CD4-positive, alpha-beta T cell (primary cell): Measurements from ENCODE around the gene PTCHD1. TPM values are rescaled to one million over a fixed set of nuclear protein-coding genes. Genes with fewer than 3 reads are reported as not detected.

Experiments
- ATAC-seq: fragments of 200-7000 bp; cut with Tn5 transposase; one replicate; pipeline ENCODE4 v1.10.0; 2022; ENCODE audit warnings: mild to moderate bottlenecking; ENCODE audit not compliant: poor library complexity
- CTCF ChIA-PET: fragments of 350-600 bp; sonication (Branson Sonifier 250); formaldehyde crosslinking; loops from one replicate; lab custom pipeline; 2021; ENCODE audit warnings: antibody characterized with exemption, inconsistent platforms; lab: Charles Lee
- POLR2A ChIA-PET: fragments of 350-600 bp; sonication (Branson Sonifier 250); formaldehyde crosslinking; loops from one replicate; lab custom pipeline; 2021; ENCODE audit warnings: antibody characterized with exemption, inconsistent platforms; lab: Charles Lee
- DNase-seq, 14 experiments: peaks; one replicate each; pipeline ENCODE4 v3.0.0-alpha.2; 2013 to 2020; ENCODE audit warnings: mixed read lengths in 2 of 14
- H3K27ac ChIP-seq, 2 donors: one replicate each; pipeline versions ENCODE4 v1.5.1 to v1.7.0; 2013; ENCODE audit warnings: low read length in 2 of 2, low read depth in 1 of 2, mild to moderate bottlenecking in 1 of 2
- H3K27me3 ChIP-seq, 2 experiments: 1 replicate in 1 of 2; 2 replicates in 1 of 2; pipeline versions ENCODE4 v1.6.1 to v1.7.0; 2013; ENCODE audit warnings: low read length in 2 of 2, control low read depth in 1 of 2, mild to moderate bottlenecking in 1 of 2, moderate library complexity in 1 of 2; ENCODE audit not compliant: insufficient read depth in 2 of 2, control insufficient read depth in 1 of 2
- H3K36me3 ChIP-seq: one replicate; pipeline ENCODE4 v1.6.1; 2013; ENCODE audit warnings: low read length, control low read depth; ENCODE audit not compliant: insufficient read depth
- H3K4me1 ChIP-seq: one replicate; pipeline ENCODE4 v1.6.1; 2013; ENCODE audit warnings: low read length, control low read depth; ENCODE audit not compliant: insufficient read depth
- H3K4me3 ChIP-seq: one replicate; pipeline ENCODE4 v1.5.1; 2013; ENCODE audit warnings: mild to moderate bottlenecking, low read length, moderate library complexity
- H3K9me3 ChIP-seq, 2 experiments: 1 replicate in 1 of 2; 2 replicates in 1 of 2; pipeline versions ENCODE4 v1.6.1 to v1.7.0; 2013; ENCODE audit warnings: low read length in 2 of 2, mild to moderate bottlenecking in 2 of 2, control low read depth in 1 of 2, moderate library complexity in 1 of 2; ENCODE audit not compliant: control insufficient read depth in 1 of 2, insufficient read depth in 1 of 2
- H3K27ac Mint-ChIP-seq: one replicate; pipeline ENCODE4 v1.8.0; 2020; ENCODE audit warnings: mixed read lengths
- H3K27me3 Mint-ChIP-seq: one replicate; pipeline ENCODE4 v1.8.0; 2021; ENCODE audit warnings: mixed read lengths
- H3K36me3 Mint-ChIP-seq: one replicate; pipeline ENCODE4 v1.8.0; 2021; ENCODE audit warnings: low read depth, mixed read lengths
- H3K4me1 Mint-ChIP-seq: one replicate; pipeline ENCODE4 v1.8.0; 2021; ENCODE audit warnings: low read depth, mixed read lengths
- H3K4me3 Mint-ChIP-seq: one replicate; pipeline ENCODE4 v1.8.0; 2020; ENCODE audit warnings: mild to moderate bottlenecking, mixed read lengths
- H3K9me3 Mint-ChIP-seq: one replicate; pipeline ENCODE4 v1.8.0; 2020; ENCODE audit warnings: mixed read lengths
- CTCF ChIP-seq: fragments of 200-600 bp; IDR thresholded peaks from one replicate; pipeline ENCODE4 v1.8.0; 2022; ENCODE audit warnings: antibody characterized with exemption, mild to moderate bottlenecking
- intact Hi-C, 2 experiments: fragments of 100-400 bp; cut with DNase I in 1 of 2; cut with micrococcal nuclease in 1 of 2; formaldehyde crosslinking; loops; one replicate each; pipeline versions ENCODE4 v1.15.1 to v1.9.0; 2023 to 2025; cut with DNase I, micrococcal nuclease
- total RNA-seq, 174 experiments: library from RNA in 2 of 174; stranded (reverse) in 2 of 174; gene quantifications; one replicate each; pipeline ENCODE4 v1.2.3 and lab custom pipeline; 2021 to 2026

PTCHD1 gene
- total RNA-seq, 2 experiments from 2014 or later: not detected

GRCh38 chrX:23338334-23338733 is 3.7 kb downstream of the PTCHD1 start:
- H3K4me1 Mint-ChIP-seq: no peaks in the 10 kb centered on the region
- Histone ChIP-seq H3K36me3 (no peaks in the 10 kb centered on the region), H3K4me3 (no peak overlapping the region), H3K4me1 (no peaks in the 10 kb centered on the region), H3K27me3 (peaks cover 4 to 8% of the 10 kb centered on the region in 2 experiments), H3K9me3 (peaks cover 0 to 3% of the 10 kb centered on the region in 2 experiments), H3K27ac (no peak overlapping the region)
- ChIA-PET CTCF (no interaction called here), POLR2A (no interaction called here)
- no peak overlapping the region for H3K4me3 Mint-ChIP-seq
- H3K9me3 Mint-ChIP-seq: no peaks in the 10 kb centered on the region
- peaks cover 29% of the 10 kb centered on the region for H3K27me3 Mint-ChIP-seq
- no peak overlapping the region for H3K27ac Mint-ChIP-seq
- ATAC-seq (no peak), DNase-seq (no peak)
- no peak for TF ChIP-seq CTCF
- no peaks in the 10 kb centered on the region for H3K36me3 Mint-ChIP-seq
- intact Hi-C loops: no loop called here

- CTCF ChIA-PET: no interaction called here
- Histone ChIP-seq H3K9me3 (no peaks in the 10 kb centered on the region), H3K4me3 (no peak overlapping the region), H3K4me1 (no peaks in the 10 kb centered on the region), H3K27me3 (peaks cover 0 to 4% of the 10 kb centered on the region in 2 experiments), H3K27ac (no peak overlapping the region), H3K36me3 (no peaks in the 10 kb centered on the region)
- H3K27me3 Mint-ChIP-seq: peaks cover 16% of the 10 kb centered on the region
- no peak overlapping the region for H3K27ac Mint-ChIP-seq
- no peaks in the 10 kb centered on the region for H3K36me3 Mint-ChIP-seq
- H3K9me3 Mint-ChIP-seq: no peaks in the 10 kb centered on the region
- H3K4me1 Mint-ChIP-seq: no peaks in the 10 kb centered on the region
- no peak for DNase-seq
- POLR2A ChIA-PET: no interaction called here
- TF ChIP-seq CTCF: no peak
- no peak overlapping the region for H3K4me3 Mint-ChIP-seq
- intact Hi-C loops: no loop called here
- ATAC-seq: no peak
Measured at GRCh38 chrX:23341452-23341851, 6.8 kb downstream of the PTCHD1 start.

- H3K4me3 ChIP-seq: no peak overlapping the region
Measured at GRCh38 chrX:23344238-23344903, 9.7 kb downstream of the PTCHD1 start.

More at GRCh38 chrX:23344238-23344903, 9.7 kb downstream of the PTCHD1 start:
- ChIA-PET POLR2A (no interaction called here), CTCF (no interaction called here)
- Histone ChIP-seq H3K9me3 (no peaks in the 10 kb centered on the region), H3K4me1 (no peaks in the 10 kb centered on the region), H3K27me3 (peaks cover 0 to 4% of the 10 kb centered on the region in 2 experiments), H3K36me3 (no peaks in the 10 kb centered on the region), H3K27ac (no peak overlapping the region)
- Mint-ChIP-seq H3K4me3 (no peak overlapping the region), H3K9me3 (peaks cover under 1% of the 10 kb centered on the region), H3K27ac (no peak overlapping the region), H3K4me1 (no peaks in the 10 kb centered on the region), H3K27me3 (peaks cover 4% of the 10 kb centered on the region), H3K36me3 (no peaks in the 10 kb centered on the region)
- no peak for TF ChIP-seq CTCF
- ATAC-seq: no peak
- intact Hi-C loops: no loop called here
- DNase-seq: no peak
